Measurements from ENCODE around the gene GRB14.
"Not testable (repeated sequence)": the region's sequence is repeated elsewhere in the genome, so short reads cannot be mapped to it uniquely, and the experiment has no call there.

The GRB14 gene

GRCh38 chr2:164554487-164554886, 66.8 kb downstream of the GRB14 start:
- no peak for DNase-seq

DNA sequence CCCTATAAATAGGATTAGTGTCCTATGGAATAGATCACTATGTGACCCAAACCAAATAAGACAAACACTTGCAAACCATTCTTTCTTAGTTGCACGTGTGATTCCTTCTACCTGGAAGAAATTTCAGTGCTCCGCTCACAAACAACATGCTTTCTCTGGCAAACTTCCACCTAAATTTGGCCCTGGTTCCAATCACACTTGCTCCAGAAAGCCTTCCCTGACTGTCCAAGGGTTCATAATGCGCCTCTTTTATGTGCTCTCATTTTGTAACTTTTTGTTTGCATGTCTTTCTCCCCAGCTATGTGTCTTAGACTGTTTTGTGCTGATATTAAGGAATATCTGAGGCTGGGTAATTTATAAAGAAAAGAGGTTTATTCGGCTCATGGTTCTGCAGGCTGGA, 69.8 kb downstream of the GRB14 start:
- DNase-seq, result peak in 1 of 2 experiments; percentile 49

GRCh38 chr2:164549705-164550104, 71.6 kb downstream of the GRB14 start:
- not testable (repeated sequence) for DNase-seq

GRCh38 chr2:164545484-164545883, 75.8 kb downstream of the GRB14 start:
- DNase-seq, result no peak

DNA sequence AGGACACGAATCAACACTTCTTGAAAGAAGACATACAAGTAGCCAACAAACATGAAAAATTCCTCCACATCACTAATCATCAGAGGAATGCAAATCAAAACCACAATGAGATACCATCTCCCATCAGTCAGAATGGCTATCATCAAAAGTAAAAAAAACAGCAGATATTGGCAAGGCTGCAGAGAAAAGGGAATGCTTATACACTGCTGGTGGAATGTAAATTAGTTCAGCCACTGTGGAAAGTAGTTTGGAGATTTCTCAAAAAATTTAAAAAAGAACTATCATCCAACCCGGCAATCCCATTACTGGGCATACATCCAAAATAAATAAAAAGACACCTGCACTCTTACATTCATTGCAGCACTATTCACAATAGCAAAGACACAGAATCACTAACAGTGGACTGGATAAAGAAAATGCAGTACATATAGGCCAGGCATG, 78.7 kb downstream of the GRB14 start:
- DNase-seq, result peak in 1 of 2 experiments; percentile 34

DNA sequence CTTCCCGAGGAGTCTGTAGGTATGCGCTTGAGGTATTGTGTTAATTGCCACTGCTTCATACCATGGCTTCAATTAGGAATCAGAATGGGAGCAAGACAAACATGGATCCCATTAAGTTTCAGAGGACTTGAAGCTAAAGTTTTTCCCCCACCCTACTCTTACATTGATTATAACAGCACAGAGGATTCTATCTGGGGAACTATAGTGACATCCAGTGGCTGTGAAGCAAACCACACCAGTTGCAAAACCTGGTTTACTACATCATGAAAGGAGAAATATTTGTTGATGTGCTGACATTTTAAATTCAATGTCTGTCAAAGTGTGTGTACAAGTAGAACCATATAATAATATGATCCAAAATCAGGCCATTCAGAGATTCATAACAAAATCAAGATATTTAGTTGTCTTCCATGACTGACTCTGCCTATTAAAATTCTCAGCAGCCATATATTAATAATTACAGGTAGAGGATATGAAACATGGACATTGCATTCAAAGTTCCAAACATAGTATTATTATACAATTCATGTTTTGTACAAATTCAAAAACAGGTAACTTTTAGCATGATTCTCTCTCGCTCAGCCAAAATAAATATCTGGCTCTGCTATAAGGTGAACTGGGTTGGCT, 82.9 kb downstream of the GRB14 start:
- peak; percentile 6 to 44 for DNase-seq

DNA sequence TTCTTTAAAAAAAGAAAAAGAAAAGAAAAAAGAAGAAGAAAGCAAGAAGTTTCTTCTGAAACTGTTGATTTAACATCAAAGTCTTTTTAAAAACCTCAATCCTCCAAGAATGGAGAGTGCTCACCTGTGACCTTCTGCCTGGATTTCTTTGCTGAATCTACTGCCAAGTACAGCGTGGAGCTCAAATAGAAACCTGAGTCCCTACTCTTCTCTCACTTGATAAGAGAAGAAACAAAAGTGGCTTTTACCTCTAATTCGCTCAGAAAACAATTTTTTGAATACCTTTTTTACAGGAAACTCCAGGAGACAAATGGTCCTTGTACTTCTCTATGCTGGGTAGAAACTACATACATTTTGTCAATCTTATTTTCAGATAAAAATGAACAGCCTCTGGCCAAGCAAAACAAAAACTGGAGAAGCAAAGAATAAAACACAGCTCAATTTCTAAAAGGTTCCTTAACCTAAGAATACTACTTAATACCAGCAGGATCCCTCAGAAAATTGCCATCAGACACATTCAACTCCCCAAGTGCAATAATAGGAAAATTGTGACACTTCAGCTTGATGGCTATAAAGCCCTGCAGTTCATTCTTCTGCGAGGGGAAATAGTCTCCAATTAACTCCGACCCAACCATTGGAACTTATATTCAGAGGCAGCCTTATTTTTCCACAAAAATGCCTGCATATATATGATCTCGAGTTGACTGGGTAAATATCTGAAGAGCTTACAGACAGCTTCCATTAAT, 85.8 kb downstream of the GRB14 start:
- no peak for DNase-seq

- DNase-seq, result no peak
Measured at GRCh38 chr2:164530464-164530863, 90.8 kb downstream of the GRB14 start.

DNA sequence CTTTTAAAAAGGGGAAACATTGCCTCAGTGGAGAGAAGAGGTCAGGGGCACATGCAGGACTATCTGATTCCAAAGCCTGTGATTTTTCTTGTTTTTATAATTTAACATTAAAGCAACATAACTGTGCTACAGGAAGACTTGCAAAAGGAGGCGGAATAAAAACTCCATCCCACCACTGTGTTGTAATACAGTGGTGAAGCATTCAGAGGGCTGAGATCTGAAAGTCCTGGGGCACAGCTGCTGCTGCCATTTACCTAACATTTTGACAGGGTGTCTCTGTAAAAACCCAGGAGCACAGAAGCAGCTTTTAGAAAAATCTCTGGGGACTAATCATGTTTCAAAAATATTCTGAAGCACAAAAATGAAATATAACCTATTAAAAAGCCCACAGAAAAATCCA, 97.6 kb downstream of the GRB14 start:
- DNase-seq, result no peak

GRCh38 chr2:164523009-164523408, 98.3 kb downstream of the GRB14 start:
- no peak for DNase-seq

GRCh38 chr2:164522561-164522981, 98.7 kb downstream of the GRB14 start:
- no peak for DNase-seq

DNA sequence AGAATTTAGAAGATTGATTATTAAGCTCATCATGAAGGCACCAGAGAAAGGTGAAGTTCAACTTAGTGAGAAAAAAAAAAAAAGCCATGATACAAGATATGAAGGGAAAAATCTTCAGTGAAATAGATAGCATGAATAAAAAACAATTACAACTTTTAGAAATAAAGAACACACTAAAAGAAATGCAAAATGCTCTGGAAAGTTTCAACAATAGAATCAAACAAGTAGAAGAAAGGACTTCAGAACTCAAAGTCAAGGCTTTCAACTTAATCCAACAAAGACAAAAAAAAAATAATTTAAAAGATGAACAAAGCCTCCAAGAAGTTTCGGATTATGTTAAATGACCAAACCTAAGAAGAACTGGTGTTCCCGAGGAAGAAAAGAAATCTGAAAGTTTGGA, 105.5 kb downstream of the GRB14 start:
- DNase-seq, result no peak

DNA sequence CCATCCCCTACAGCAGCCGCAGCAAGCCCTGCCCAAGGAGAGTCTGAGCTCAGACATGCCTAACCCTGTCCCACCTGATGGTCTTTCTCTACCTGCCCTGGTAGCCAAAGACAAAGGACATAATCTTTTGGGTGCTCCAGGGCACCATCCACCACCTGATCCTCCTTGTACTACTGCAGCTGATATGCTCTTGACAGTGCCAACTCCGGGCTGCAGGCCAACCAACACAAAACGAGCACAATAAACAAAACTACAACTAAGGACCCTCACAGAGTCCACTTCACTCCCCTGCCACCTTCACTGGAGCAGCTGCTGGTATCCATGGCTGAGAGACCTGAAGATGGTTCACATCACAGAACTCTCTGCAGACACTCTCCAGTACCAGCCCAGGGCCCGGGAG, 106.3 kb downstream of the GRB14 start:
- DNase-seq, result no peak

- DNase-seq, result no peak
Measured at GRCh38 chr2:164514491-164514890, 106.8 kb downstream of the GRB14 start.

- DNase-seq, result no peak
Measured at GRCh38 chr2:164512871-164513270, 108.4 kb downstream of the GRB14 start.

DNA sequence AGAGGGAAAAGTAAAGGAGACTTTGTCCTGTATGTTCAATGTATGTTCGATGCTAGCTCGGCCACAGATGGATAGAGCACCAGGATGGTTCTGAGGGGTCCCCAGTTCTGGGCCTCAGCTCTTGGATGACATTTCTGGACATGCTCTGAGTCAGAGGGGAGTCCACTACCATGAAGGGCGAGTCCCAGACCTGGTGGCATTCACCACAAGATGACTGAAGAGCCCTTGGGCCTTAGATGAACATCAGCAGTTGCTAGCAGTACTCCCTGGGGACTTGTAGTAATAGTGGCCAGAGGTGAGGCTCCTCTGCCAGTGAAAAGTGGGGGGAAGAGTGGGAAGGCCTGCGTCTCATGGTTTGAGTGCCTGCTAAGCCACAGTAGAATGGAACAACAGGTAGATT, 109.5 kb downstream of the GRB14 start:
- no peak for DNase-seq

GRCh38 chr2:164510895-164511294, 110.4 kb downstream of the GRB14 start:
- DNase-seq, result peak in 1 of 2 experiments; percentile 5

DNA sequence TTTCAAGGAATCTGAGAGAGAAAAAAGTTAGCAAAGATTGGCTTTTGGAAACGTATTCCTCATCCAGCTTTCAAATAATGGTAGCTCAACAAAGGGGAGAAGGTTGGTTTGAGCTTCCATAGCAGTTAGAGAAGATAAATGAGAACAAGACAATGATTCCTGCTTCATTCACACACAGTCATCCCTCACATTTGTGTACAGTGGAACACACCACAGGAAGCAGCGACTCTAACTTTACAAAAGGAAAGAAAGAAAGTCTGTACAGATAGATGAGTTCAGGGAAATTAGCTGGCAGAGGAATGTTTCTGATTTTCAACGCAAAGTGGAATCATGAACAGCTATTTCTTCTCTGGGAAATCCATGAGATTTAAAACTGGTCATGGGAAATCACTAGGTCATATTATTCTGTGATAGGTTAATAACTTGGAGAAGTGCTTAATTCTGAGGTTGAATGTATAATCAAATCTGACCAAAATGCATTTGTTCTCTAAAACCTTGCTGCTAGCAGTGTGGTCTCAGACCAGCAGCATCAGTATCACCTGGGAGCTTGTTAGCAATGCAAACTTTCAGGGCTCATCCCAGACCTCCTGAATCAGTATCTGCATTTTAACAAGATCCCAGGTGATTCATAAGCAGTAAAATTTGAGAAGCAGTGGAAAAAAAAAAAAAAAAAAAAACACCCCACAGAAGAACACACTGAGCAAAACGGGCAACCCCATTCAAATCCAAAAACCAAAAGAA, 112.0 kb downstream of the GRB14 start:
- no peak for DNase-seq

- no peak for DNase-seq
Measured at GRCh38 chr2:164504253-164504652, 117.0 kb downstream of the GRB14 start.

DNA sequence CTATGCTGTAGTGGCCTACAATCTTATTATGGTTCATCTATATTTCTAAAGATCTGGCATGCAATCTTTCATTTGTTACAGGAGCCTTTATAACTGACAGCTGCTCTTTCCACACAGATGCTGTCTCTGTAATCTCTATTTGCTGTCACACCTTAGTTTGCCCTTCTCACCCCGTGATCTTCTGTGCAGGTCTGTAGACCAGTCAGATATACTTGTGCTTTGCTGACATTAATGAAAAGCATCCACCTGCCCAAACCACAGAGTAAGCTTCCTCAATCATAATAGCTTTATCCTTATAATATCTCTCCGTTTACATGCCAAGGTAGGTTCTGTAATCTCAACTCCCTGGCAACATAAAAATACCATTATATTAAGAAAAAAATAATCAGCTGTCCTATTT, 122.4 kb downstream of the GRB14 start:
- DNase-seq, result no peak

- no peak for DNase-seq
Measured at GRCh38 chr2:164496881-164497280, 124.4 kb downstream of the GRB14 start.

GRCh38 chr2:164496421-164496820, 124.9 kb downstream of the GRB14 start:
- DNase-seq, result no peak

- peak; percentile 16 to 17 for DNase-seq
Measured at GRCh38 chr2:164495491-164496223, 125.6 kb downstream of the GRB14 start.

All from NCI-H446 (cell line).